A549 (cell line): ENCODE measurements around the gene EMILIN1.

Experiments
- BHLHE40 ChIP-seq: IDR thresholded peaks from 2 replicates; pipeline ENCODE4 v1.6.1; 2012; ENCODE audit warnings: low read depth, low read length, inconsistent platforms
- CEBPB ChIP-seq, 2 experiments: fragments of >200 bp in 1 of 2; sonication (Bioruptor Twin) in 1 of 2; formaldehyde crosslinking in 1 of 2; IDR thresholded peaks; 2 replicates each; pipeline ENCODE4 v1.6.1; 2012 to 2016
- ESRRA ChIP-seq: fragments of 150-350 bp; IDR thresholded peaks from 2 replicates; pipeline ENCODE4 v1.6.1; 2014; ENCODE audit warnings: mild to moderate bottlenecking, low read length, borderline replicate concordance
- HOXB5 ChIP-seq: fragments of 250-450 bp; sonication (Bioruptor Pico); IDR thresholded peaks from 2 replicates; pipeline ENCODE4 v1.5.0; 2020; ENCODE audit warnings: mild to moderate bottlenecking, moderate library complexity
- MAFK ChIP-seq: fragments of 450-650 bp; IDR thresholded peaks from 2 replicates; pipeline ENCODE4 v1.6.1; 2014; ENCODE audit not compliant: partially characterized antibody
- RCOR1 ChIP-seq: fragments of 150-350 bp; IDR thresholded peaks from 2 replicates; pipeline ENCODE4 v1.6.1; 2014; ENCODE audit warnings: antibody characterized with exemption, low read length, low read depth
- TF ChIP-seq, protein P1 (sequence below): IDR thresholded peaks from 2 replicates; pipeline ENCODE4 v1.6.1; 2012
- TF ChIP-seq, protein P2 (sequence below): fragments of >200 bp; sonication (Bioruptor Twin); formaldehyde crosslinking; IDR thresholded peaks from 3 replicates; pipeline ENCODE4 v1.5.1; 2016
- TF ChIP-seq, protein P3 (sequence below): fragments of 200-600 bp; sonication (generic); IDR thresholded peaks from 2 replicates; pipeline ENCODE4 v1.6.1; 2016; ENCODE audit warnings: antibody characterized with exemption, mild to moderate bottlenecking, moderate library complexity

DNA sequence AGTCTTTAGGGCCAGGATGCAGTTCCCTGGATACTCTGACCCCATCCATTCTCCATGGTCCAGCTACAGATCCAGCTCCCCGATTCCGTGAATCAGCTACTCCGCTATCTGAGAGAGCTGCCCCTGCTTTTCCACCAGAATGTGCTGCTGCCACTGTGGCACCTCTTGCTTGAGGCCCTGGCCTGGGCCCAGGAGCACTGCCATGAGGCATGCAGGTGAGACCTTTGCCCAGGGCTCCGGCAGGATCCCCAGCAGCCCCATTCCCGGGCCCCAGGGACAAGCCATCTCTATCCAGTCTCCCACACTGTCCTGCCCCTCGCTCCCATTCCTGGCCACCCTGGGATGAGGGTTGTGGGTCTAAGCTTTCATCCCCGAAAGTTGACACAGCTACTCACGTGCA lies 38.1 kb upstream of the EMILIN1 start:
- TF ChIP-seq, protein P1, sequence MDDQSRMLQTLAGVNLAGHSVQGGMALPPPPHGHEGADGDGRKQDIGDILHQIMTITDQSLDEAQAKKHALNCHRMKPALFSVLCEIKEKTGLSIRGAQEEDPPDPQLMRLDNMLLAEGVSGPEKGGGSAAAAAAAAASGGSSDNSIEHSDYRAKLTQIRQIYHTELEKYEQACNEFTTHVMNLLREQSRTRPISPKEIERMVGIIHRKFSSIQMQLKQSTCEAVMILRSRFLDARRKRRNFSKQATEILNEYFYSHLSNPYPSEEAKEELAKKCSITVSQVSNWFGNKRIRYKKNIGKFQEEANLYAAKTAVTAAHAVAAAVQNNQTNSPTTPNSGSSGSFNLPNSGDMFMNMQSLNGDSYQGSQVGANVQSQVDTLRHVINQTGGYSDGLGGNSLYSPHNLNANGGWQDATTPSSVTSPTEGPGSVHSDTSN: no peak
- TF ChIP-seq, protein P2, sequence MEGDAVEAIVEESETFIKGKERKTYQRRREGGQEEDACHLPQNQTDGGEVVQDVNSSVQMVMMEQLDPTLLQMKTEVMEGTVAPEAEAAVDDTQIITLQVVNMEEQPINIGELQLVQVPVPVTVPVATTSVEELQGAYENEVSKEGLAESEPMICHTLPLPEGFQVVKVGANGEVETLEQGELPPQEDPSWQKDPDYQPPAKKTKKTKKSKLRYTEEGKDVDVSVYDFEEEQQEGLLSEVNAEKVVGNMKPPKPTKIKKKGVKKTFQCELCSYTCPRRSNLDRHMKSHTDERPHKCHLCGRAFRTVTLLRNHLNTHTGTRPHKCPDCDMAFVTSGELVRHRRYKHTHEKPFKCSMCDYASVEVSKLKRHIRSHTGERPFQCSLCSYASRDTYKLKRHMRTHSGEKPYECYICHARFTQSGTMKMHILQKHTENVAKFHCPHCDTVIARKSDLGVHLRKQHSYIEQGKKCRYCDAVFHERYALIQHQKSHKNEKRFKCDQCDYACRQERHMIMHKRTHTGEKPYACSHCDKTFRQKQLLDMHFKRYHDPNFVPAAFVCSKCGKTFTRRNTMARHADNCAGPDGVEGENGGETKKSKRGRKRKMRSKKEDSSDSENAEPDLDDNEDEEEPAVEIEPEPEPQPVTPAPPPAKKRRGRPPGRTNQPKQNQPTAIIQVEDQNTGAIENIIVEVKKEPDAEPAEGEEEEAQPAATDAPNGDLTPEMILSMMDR: no peak
- TF ChIP-seq ESRRA (no peak), MAFK (no peak), BHLHE40 (no peak), RCOR1 (no peak), CEBPB (IDR thresholded peaks at IDR 0.05) (no peak), HOXB5 (no peak)
- TF ChIP-seq, protein P3, sequence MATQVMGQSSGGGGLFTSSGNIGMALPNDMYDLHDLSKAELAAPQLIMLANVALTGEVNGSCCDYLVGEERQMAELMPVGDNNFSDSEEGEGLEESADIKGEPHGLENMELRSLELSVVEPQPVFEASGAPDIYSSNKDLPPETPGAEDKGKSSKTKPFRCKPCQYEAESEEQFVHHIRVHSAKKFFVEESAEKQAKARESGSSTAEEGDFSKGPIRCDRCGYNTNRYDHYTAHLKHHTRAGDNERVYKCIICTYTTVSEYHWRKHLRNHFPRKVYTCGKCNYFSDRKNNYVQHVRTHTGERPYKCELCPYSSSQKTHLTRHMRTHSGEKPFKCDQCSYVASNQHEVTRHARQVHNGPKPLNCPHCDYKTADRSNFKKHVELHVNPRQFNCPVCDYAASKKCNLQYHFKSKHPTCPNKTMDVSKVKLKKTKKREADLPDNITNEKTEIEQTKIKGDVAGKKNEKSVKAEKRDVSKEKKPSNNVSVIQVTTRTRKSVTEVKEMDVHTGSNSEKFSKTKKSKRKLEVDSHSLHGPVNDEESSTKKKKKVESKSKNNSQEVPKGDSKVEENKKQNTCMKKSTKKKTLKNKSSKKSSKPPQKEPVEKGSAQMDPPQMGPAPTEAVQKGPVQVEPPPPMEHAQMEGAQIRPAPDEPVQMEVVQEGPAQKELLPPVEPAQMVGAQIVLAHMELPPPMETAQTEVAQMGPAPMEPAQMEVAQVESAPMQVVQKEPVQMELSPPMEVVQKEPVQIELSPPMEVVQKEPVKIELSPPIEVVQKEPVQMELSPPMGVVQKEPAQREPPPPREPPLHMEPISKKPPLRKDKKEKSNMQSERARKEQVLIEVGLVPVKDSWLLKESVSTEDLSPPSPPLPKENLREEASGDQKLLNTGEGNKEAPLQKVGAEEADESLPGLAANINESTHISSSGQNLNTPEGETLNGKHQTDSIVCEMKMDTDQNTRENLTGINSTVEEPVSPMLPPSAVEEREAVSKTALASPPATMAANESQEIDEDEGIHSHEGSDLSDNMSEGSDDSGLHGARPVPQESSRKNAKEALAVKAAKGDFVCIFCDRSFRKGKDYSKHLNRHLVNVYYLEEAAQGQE: no peak
